ENCODE measurements around the gene PLXNA4.

Gene PLXNA4

DNA sequence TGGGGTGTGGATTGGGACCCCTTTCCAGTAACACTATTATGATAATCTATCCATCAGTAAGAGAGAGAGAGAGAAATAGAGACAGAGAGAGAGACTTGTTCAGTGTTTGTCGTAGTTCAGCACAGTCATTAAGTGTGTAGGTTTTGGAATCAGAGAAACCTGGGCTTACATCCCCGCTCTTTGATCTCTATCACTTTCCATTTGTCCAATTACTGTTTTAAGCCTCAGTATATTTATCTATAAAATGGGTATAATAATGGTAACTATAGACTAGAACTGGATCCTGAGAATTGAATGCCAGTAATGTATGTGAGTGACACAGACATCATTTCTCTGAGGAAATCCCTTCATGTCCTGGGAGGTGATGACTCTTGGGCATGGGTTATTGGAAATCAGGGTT lies 460.5 kb downstream of the PLXNA4 start:
- Histone ChIP-seq H3K9me3 (ENCODE audit: insufficient read depth, low read length) (no peaks in the 10 kb centered on the region), H4K20me1 (ENCODE audit: low read depth, low read length) (no peaks in the 10 kb centered on the region), H3K9me2 (replicated peaks; ENCODE audit: insufficient read depth, low read length) (no peaks in the 10 kb centered on the region), H3F3A (ENCODE audit: insufficient read depth) (no peaks in the 10 kb centered on the region), H2AFZ (ENCODE audit: low read depth, low read length, severe bottlenecking) (no peak overlapping the region), H3K9ac (ENCODE audit: low read length) (no peak overlapping the region), H3K4me3 (ENCODE audit: insufficient read depth, low read length, poor library complexity, severe bottlenecking) (no peak overlapping the region), H3K27ac (ENCODE audit: low read depth, low read length) (no peak overlapping the region), H3K79me2 (ENCODE audit: insufficient read depth, low read length) (no peaks in the 10 kb centered on the region), H3K27me3 (ENCODE audit: low read length) (no peaks in the 10 kb centered on the region), H3K36me3 (ENCODE audit: low read length) (no peaks in the 10 kb centered on the region), H3K4me2 (ENCODE audit: low read depth, low read length, poor library complexity, severe bottlenecking) (no peak overlapping the region)
- TF ChIP-seq EZH2phosphoT487 (conservative IDR thresholded peaks at IDR 0.05; ENCODE audit: low read length) = no peak
- TF ChIP-seq, protein P1, sequence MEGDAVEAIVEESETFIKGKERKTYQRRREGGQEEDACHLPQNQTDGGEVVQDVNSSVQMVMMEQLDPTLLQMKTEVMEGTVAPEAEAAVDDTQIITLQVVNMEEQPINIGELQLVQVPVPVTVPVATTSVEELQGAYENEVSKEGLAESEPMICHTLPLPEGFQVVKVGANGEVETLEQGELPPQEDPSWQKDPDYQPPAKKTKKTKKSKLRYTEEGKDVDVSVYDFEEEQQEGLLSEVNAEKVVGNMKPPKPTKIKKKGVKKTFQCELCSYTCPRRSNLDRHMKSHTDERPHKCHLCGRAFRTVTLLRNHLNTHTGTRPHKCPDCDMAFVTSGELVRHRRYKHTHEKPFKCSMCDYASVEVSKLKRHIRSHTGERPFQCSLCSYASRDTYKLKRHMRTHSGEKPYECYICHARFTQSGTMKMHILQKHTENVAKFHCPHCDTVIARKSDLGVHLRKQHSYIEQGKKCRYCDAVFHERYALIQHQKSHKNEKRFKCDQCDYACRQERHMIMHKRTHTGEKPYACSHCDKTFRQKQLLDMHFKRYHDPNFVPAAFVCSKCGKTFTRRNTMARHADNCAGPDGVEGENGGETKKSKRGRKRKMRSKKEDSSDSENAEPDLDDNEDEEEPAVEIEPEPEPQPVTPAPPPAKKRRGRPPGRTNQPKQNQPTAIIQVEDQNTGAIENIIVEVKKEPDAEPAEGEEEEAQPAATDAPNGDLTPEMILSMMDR (IDR thresholded peaks at IDR 0.05; ENCODE audit: insufficient read depth, low read length, poor library complexity, severe bottlenecking) = no peak

DNA sequence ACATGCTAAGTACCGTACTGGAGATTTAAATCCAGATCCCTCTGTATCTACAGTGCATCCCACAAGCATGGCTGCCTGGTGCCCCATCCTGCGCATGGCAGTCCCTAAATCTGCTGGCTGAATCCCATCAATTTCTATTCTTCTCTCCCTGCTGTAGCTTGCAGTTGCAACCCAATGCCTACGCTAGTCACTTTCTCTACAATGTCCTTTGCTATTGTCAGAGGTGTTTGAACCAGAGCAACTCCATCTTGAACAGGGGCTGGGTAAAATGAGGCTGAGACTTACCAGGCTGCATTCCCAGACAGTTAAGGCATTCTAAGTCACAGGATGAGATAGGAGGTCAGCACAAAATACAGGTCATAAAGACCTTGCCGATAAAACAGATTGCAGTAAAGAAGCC lies 461.2 kb downstream of the PLXNA4 start:
- H4K20me1 ChIP-seq (ENCODE audit: low read depth, low read length) = no peaks in the 10 kb centered on the region
- no peaks in the 10 kb centered on the region for H3K27me3 ChIP-seq (ENCODE audit: low read length)
- H3K9me2 ChIP-seq (replicated peaks; ENCODE audit: insufficient read depth, low read length) = no peaks in the 10 kb centered on the region
- H3K4me2 ChIP-seq (ENCODE audit: low read depth, low read length, poor library complexity, severe bottlenecking) = no peak overlapping the region
- H3K27ac ChIP-seq (ENCODE audit: low read depth, low read length) = no peak overlapping the region
- H3K4me3 ChIP-seq (ENCODE audit: insufficient read depth, low read length, poor library complexity, severe bottlenecking) = no peak overlapping the region
- H2AFZ ChIP-seq (ENCODE audit: low read depth, low read length, severe bottlenecking) = no peak overlapping the region
- H3K9ac ChIP-seq (ENCODE audit: low read length) = no peak overlapping the region
- no peaks in the 10 kb centered on the region for H3K36me3 ChIP-seq (ENCODE audit: low read length)
- no peaks in the 10 kb centered on the region for H3K9me3 ChIP-seq (ENCODE audit: insufficient read depth, low read length)
- no peaks in the 10 kb centered on the region for H3F3A ChIP-seq (ENCODE audit: insufficient read depth)
- no peak for TF ChIP-seq EZH2phosphoT487 (conservative IDR thresholded peaks at IDR 0.05; ENCODE audit: low read length)
- TF ChIP-seq, protein P1 (IDR thresholded peaks at IDR 0.05; ENCODE audit: insufficient read depth, low read length, poor library complexity, severe bottlenecking) = no peak
- no peaks in the 10 kb centered on the region for H3K79me2 ChIP-seq (ENCODE audit: insufficient read depth, low read length)

DNA sequence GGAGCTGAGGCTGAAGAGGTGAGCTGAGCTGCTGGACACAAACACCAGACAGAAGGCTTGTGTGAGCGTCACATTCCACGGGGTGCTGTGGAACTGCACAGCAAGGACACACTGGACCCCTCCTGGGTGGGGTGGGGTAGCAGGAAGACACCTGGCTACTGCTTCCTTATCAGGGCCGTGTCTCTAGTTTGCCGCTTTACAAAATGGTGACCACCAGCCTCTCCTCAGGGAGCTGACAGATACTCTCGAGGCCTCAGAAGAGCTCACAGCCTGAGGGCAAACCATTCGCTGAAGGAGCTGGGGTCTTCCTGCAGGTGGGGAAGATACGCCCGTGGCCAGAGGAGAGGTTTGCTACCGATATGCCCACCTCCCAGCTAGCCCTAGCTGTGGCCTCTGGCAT lies 461.9 kb downstream of the PLXNA4 start:
- TF ChIP-seq, protein P1 (IDR thresholded peaks at IDR 0.05; ENCODE audit: insufficient read depth, low read length, poor library complexity, severe bottlenecking) = no peak
- no peak for TF ChIP-seq EZH2phosphoT487 (conservative IDR thresholded peaks at IDR 0.05; ENCODE audit: low read length)
- no peak overlapping the region for H3K4me3 ChIP-seq (ENCODE audit: insufficient read depth, low read length, poor library complexity, severe bottlenecking)
- no peak overlapping the region for H2AFZ ChIP-seq (ENCODE audit: low read depth, low read length, severe bottlenecking)
- no peaks in the 10 kb centered on the region for H3K9me3 ChIP-seq (ENCODE audit: insufficient read depth, low read length)
- no peaks in the 10 kb centered on the region for H3F3A ChIP-seq (ENCODE audit: insufficient read depth)
- H3K36me3 ChIP-seq (ENCODE audit: low read length) = no peaks in the 10 kb centered on the region
- H3K9me2 ChIP-seq (replicated peaks; ENCODE audit: insufficient read depth, low read length) = no peaks in the 10 kb centered on the region
- H3K4me2 ChIP-seq (ENCODE audit: low read depth, low read length, poor library complexity, severe bottlenecking) = no peak overlapping the region
- H3K9ac ChIP-seq (ENCODE audit: low read length) = no peak overlapping the region
- H3K79me2 ChIP-seq (ENCODE audit: insufficient read depth, low read length) = no peaks in the 10 kb centered on the region
- H4K20me1 ChIP-seq (ENCODE audit: low read depth, low read length) = no peaks in the 10 kb centered on the region
- H3K27ac ChIP-seq (ENCODE audit: low read depth, low read length) = no peak overlapping the region
- H3K27me3 ChIP-seq (ENCODE audit: low read length) = no peaks in the 10 kb centered on the region
